ENCODE measurements around the gene GNG2. TPM values are rescaled to one million over a fixed set of nuclear protein-coding genes. Genes with fewer than 3 reads are reported as not detected.
"Not testable (repeated sequence)": the region's sequence is repeated elsewhere in the genome, so short reads cannot be mapped to it uniquely, and the experiment has no call there.

The GNG2 gene
- total RNA-seq, 1 experiment from 2014 or later: 6.9 TPM

GRCh38 chr14:51872396-51872795 lies 12.0 kb downstream of the GNG2 start:
- H3K9me3 ChIP-seq: no peaks in the 10 kb centered on the region
- H3K36me3 ChIP-seq: no peaks in the 10 kb centered on the region
- no peak for DNase-seq
- H3K4me3 ChIP-seq: no peak overlapping the region
- no peaks in the 10 kb centered on the region for H3K27me3 ChIP-seq

- H3K4me3 ChIP-seq: no peak overlapping the region
- DNase-seq: peak; percentile 45
These were observed 12.9 kb downstream of the GNG2 start for GRCh38 chr14:51873221-51873893.

GRCh38 chr14:51877810-51878209 lies 17.4 kb downstream of the GNG2 start:
- Histone ChIP-seq H3K9me3 (no peaks in the 10 kb centered on the region), H3K36me3 (no peaks in the 10 kb centered on the region), H3K4me3 (no peak overlapping the region), H3K27me3 (no peaks in the 10 kb centered on the region)
- DNase-seq: no peak

More at GRCh38 chr14:51873221-51873893, 12.9 kb downstream of the GNG2 start:
- Histone ChIP-seq H3K36me3 (no peaks in the 10 kb centered on the region), H3K9me3 (no peaks in the 10 kb centered on the region), H3K27me3 (no peaks in the 10 kb centered on the region)

GRCh38 chr14:51879170-51879569 lies 18.8 kb downstream of the GNG2 start:
- no peak for DNase-seq
- Histone ChIP-seq H3K36me3 (no peaks in the 10 kb centered on the region), H3K27me3 (no peaks in the 10 kb centered on the region), H3K9me3 (no peaks in the 10 kb centered on the region), H3K4me3 (no peak overlapping the region)

GRCh38 chr14:51880835-51881580 lies 20.6 kb downstream of the GNG2 start:
- no peak for DNase-seq
- H3K27me3 ChIP-seq: no peaks in the 10 kb centered on the region
- no peak overlapping the region for H3K4me3 ChIP-seq

GRCh38 chr14:51881636-51882035 lies 21.2 kb downstream of the GNG2 start:
- no peak overlapping the region for H3K4me3 ChIP-seq
- no peaks in the 10 kb centered on the region for H3K27me3 ChIP-seq
- no peaks in the 10 kb centered on the region for H3K9me3 ChIP-seq
- no peaks in the 10 kb centered on the region for H3K36me3 ChIP-seq
- no peak for DNase-seq

More at GRCh38 chr14:51880835-51881580, 20.6 kb downstream of the GNG2 start:
- Histone ChIP-seq H3K9me3 (no peaks in the 10 kb centered on the region), H3K36me3 (no peaks in the 10 kb centered on the region)

GRCh38 chr14:51883232-51883631 lies 22.8 kb downstream of the GNG2 start:
- no peak for DNase-seq

GRCh38 chr14:51884086-51884927 lies 23.9 kb downstream of the GNG2 start:
- H3K9me3 ChIP-seq: no peaks in the 10 kb centered on the region
- H3K36me3 ChIP-seq: no peaks in the 10 kb centered on the region
- H3K4me3 ChIP-seq: no peak overlapping the region
- no peak for DNase-seq
- H3K27me3 ChIP-seq: no peaks in the 10 kb centered on the region

More at GRCh38 chr14:51883232-51883631, 22.8 kb downstream of the GNG2 start:
- Histone ChIP-seq H3K36me3 (no peaks in the 10 kb centered on the region), H3K9me3 (no peaks in the 10 kb centered on the region), H3K27me3 (no peaks in the 10 kb centered on the region), H3K4me3 (no peak overlapping the region)

- Histone ChIP-seq H3K9me3 (no peaks in the 10 kb centered on the region), H3K27me3 (no peaks in the 10 kb centered on the region), H3K36me3 (no peaks in the 10 kb centered on the region), H3K4me3 (no peak overlapping the region)
- DNase-seq: no peak
These were observed 29.4 kb downstream of the GNG2 start for GRCh38 chr14:51889851-51890250.

- Histone ChIP-seq H3K36me3 (no peaks in the 10 kb centered on the region), H3K27me3 (no peaks in the 10 kb centered on the region)
These were observed 33.8 kb downstream of the GNG2 start for GRCh38 chr14:51894250-51894649.

GRCh38 chr14:51895375-51895774 lies 35.0 kb downstream of the GNG2 start:
- Histone ChIP-seq H3K36me3 (no peaks in the 10 kb centered on the region), H3K9me3 (no peaks in the 10 kb centered on the region), H3K4me3 (no peak overlapping the region), H3K27me3 (no peaks in the 10 kb centered on the region)
- no peak for DNase-seq

More at GRCh38 chr14:51894250-51894649, 33.8 kb downstream of the GNG2 start:
- DNase-seq: no peak
- Histone ChIP-seq H3K4me3 (no peak overlapping the region), H3K9me3 (no peaks in the 10 kb centered on the region)

GRCh38 chr14:51897791-51898355 lies 37.5 kb downstream of the GNG2 start:
- no peak for DNase-seq
- Histone ChIP-seq H3K36me3 (no peaks in the 10 kb centered on the region), H3K9me3 (no peaks in the 10 kb centered on the region), H3K27me3 (no peaks in the 10 kb centered on the region), H3K4me3 (no peak overlapping the region)

- Histone ChIP-seq H3K4me3 (no peak overlapping the region), H3K27me3 (no peaks in the 10 kb centered on the region), H3K9me3 (peaks cover 4% of the 10 kb centered on the region), H3K36me3 (no peaks in the 10 kb centered on the region)
- no peak for DNase-seq
These were observed 41.1 kb downstream of the GNG2 start for GRCh38 chr14:51901475-51902024.

GRCh38 chr14:51905656-51906121 lies 45.3 kb downstream of the GNG2 start:
- not testable (repeated sequence) for H3K4me3 ChIP-seq, H3K27me3 ChIP-seq, H3K9me3 ChIP-seq, H3K36me3 ChIP-seq
- DNase-seq: peak; percentile 43

- Histone ChIP-seq H3K4me3 (no peak overlapping the region), H3K9me3 (peaks cover 4% of the 10 kb centered on the region)
- DNase-seq: no peak
These were observed 47.7 kb downstream of the GNG2 start for GRCh38 chr14:51908086-51908485.

GRCh38 chr14:51912112-51912786 lies 51.8 kb downstream of the GNG2 start:
- no peak overlapping the region for H3K4me3 ChIP-seq
- H3K9me3 ChIP-seq: no peaks in the 10 kb centered on the region
- H3K27me3 ChIP-seq: no peaks in the 10 kb centered on the region
- no peaks in the 10 kb centered on the region for H3K36me3 ChIP-seq
- DNase-seq: no peak

More at GRCh38 chr14:51908086-51908485, 47.7 kb downstream of the GNG2 start:
- Histone ChIP-seq H3K36me3 (no peaks in the 10 kb centered on the region), H3K27me3 (no peaks in the 10 kb centered on the region)
